Measurements from ENCODE around the gene LTA4H.

The LTA4H gene

GRCh38 chr12:96014943-96015599 lies 20.3 kb downstream of the LTA4H start:
- Histone ChIP-seq H3K36me3 (ENCODE audit: control insufficient read depth in 1 of 2, insufficient read depth in 2 of 2, low read depth in 1 of 2, low read length in 2 of 2) (peaks cover 18 to 83% of the 10 kb centered on the region in 2 experiments), H2BK5ac (ENCODE audit: low read depth, low read length, poor library complexity, severe bottlenecking) (no peak overlapping the region), H3K9ac (ENCODE audit: low read length) (no peak overlapping the region), H2BK120ac (ENCODE audit: low read depth, low read length) (no peak overlapping the region), H4K91ac (ENCODE audit: low read length) (no peak overlapping the region), H3K9me3 (ENCODE audit: control insufficient read depth, low read length) (no peaks in the 10 kb centered on the region), H4K8ac (ENCODE audit: low read length) (no peak overlapping the region), H2BK12ac (ENCODE audit: low read length in 2 of 2) (no peak overlapping the region), H2AFZ (ENCODE audit: low read depth, low read length) (no peak overlapping the region), H2BK15ac (ENCODE audit: low read depth, poor library complexity, severe bottlenecking) (no peak overlapping the region), H3K4me1 (ENCODE audit: control insufficient read depth, insufficient read depth, low read depth, low read length) (no peaks in the 10 kb centered on the region), H3K18ac (ENCODE audit: low read depth in 1 of 2, low read length in 2 of 2) (no peak overlapping the region), H3K79me1 (replicated peaks; ENCODE audit: low read length, poor library complexity, severe bottlenecking) (no peaks in the 10 kb centered on the region), H3K4ac (ENCODE audit: low read depth in 1 of 2, low read length in 2 of 2) (no peak overlapping the region), H3K27ac (ENCODE audit: low read length, poor library complexity, severe bottlenecking) (no peak overlapping the region), H3K4me2 (ENCODE audit: low read length, poor library complexity, severe bottlenecking) (no peak overlapping the region), H3K14ac (ENCODE audit: low read length in 2 of 2) (no peak overlapping the region), H3K23ac (ENCODE audit: low read length in 2 of 2) (no peak overlapping the region), H2AK5ac (ENCODE audit: low read length, severe bottlenecking) (no peak overlapping the region), H3K27me3 (ENCODE audit: control insufficient read depth in 1 of 2, insufficient read depth in 1 of 2, low read length in 2 of 2) (no peaks in the 10 kb centered on the region), H3K4me3 (ENCODE audit: insufficient read depth in 1 of 2, low read depth in 1 of 2, low read length in 2 of 2) (no peak overlapping the region)
- WGBS = 95% methylated on average over 2 of the region's 3 CpGs
- DNase-seq = no peak

GRCh38 chr12:96007729-96008128 lies 27.7 kb downstream of the LTA4H start:
- H2BK15ac ChIP-seq (ENCODE audit: low read depth, poor library complexity, severe bottlenecking) = no peak overlapping the region
- no peak overlapping the region for H2BK120ac ChIP-seq (ENCODE audit: low read depth, low read length)
- H3K18ac ChIP-seq (ENCODE audit: low read depth in 1 of 2, low read length in 2 of 2) = no peak overlapping the region
- H3K23ac ChIP-seq (ENCODE audit: low read length in 2 of 2) = no peak overlapping the region
- H3K9me3 ChIP-seq (ENCODE audit: control insufficient read depth, low read length) = no peaks in the 10 kb centered on the region
- no peaks in the 10 kb centered on the region for H3K79me1 ChIP-seq (replicated peaks; ENCODE audit: low read length, poor library complexity, severe bottlenecking)
- H4K91ac ChIP-seq (ENCODE audit: low read length) = no peak overlapping the region
- no peak overlapping the region for H3K4me2 ChIP-seq (ENCODE audit: low read length, poor library complexity, severe bottlenecking)
- H2BK12ac ChIP-seq (ENCODE audit: low read length in 2 of 2) = no peak overlapping the region
- H3K4ac ChIP-seq (ENCODE audit: low read depth in 1 of 2, low read length in 2 of 2) = no peak overlapping the region
- no peak overlapping the region for H3K14ac ChIP-seq (ENCODE audit: low read length in 2 of 2)
- H3K4me1 ChIP-seq (ENCODE audit: control insufficient read depth, insufficient read depth, low read depth, low read length) = no peaks in the 10 kb centered on the region
- no peak overlapping the region for H3K9ac ChIP-seq (ENCODE audit: low read length)
- H2BK5ac ChIP-seq (ENCODE audit: low read depth, low read length, poor library complexity, severe bottlenecking) = no peak overlapping the region
- no peak overlapping the region for H4K8ac ChIP-seq (ENCODE audit: low read length)
- no CpG with 5 or more reads among the region's 1 CpG for WGBS
- DNase-seq = no peak
- H3K4me3 ChIP-seq (ENCODE audit: insufficient read depth in 1 of 2, low read depth in 1 of 2, low read length in 2 of 2) = no peak overlapping the region
- H2AK5ac ChIP-seq (ENCODE audit: low read length, severe bottlenecking) = no peak overlapping the region
- H2AFZ ChIP-seq (ENCODE audit: low read depth, low read length) = no peak overlapping the region
- H3K27ac ChIP-seq (ENCODE audit: low read length, poor library complexity, severe bottlenecking) = no peak overlapping the region
- peaks cover 24 to 84% of the 10 kb centered on the region in 2 experiments for H3K36me3 ChIP-seq (ENCODE audit: control insufficient read depth in 1 of 2, insufficient read depth in 2 of 2, low read depth in 1 of 2, low read length in 2 of 2)
- no peaks in the 10 kb centered on the region for H3K27me3 ChIP-seq (ENCODE audit: control insufficient read depth in 1 of 2, insufficient read depth in 1 of 2, low read length in 2 of 2)

- no peak overlapping the region for H3K18ac ChIP-seq (ENCODE audit: low read depth in 1 of 2, low read length in 2 of 2)
- H4K8ac ChIP-seq (ENCODE audit: low read length) = no peak overlapping the region
- no peaks in the 10 kb centered on the region for H3K79me1 ChIP-seq (replicated peaks; ENCODE audit: low read length, poor library complexity, severe bottlenecking)
- no peaks in the 10 kb centered on the region for H3K9me3 ChIP-seq (ENCODE audit: control insufficient read depth, low read length)
- H4K91ac ChIP-seq (ENCODE audit: low read length) = no peak overlapping the region
- no peak overlapping the region for H2AFZ ChIP-seq (ENCODE audit: low read depth, low read length)
- H3K27ac ChIP-seq (ENCODE audit: low read length, poor library complexity, severe bottlenecking) = no peak overlapping the region
- no peak overlapping the region for H3K14ac ChIP-seq (ENCODE audit: low read length in 2 of 2)
- H3K9ac ChIP-seq (ENCODE audit: low read length) = no peak overlapping the region
- H3K4ac ChIP-seq (ENCODE audit: low read depth in 1 of 2, low read length in 2 of 2) = no peak overlapping the region
- no CpG with 5 or more reads among the region's 1 CpG for WGBS
- H3K36me3 ChIP-seq (ENCODE audit: control insufficient read depth in 1 of 2, insufficient read depth in 2 of 2, low read depth in 1 of 2, low read length in 2 of 2) = peaks cover 16 to 79% of the 10 kb centered on the region in 2 experiments
- no peak overlapping the region for H2AK5ac ChIP-seq (ENCODE audit: low read length, severe bottlenecking)
- H2BK12ac ChIP-seq (ENCODE audit: low read length in 2 of 2) = no peak overlapping the region
- H2BK120ac ChIP-seq (ENCODE audit: low read depth, low read length) = no peak overlapping the region
- H3K4me2 ChIP-seq (ENCODE audit: low read length, poor library complexity, severe bottlenecking) = no peak overlapping the region
- DNase-seq = no peak
- no peak overlapping the region for H3K23ac ChIP-seq (ENCODE audit: low read length in 2 of 2)
- no peak overlapping the region for H3K4me3 ChIP-seq (ENCODE audit: insufficient read depth in 1 of 2, low read depth in 1 of 2, low read length in 2 of 2)
- H2BK15ac ChIP-seq (ENCODE audit: low read depth, poor library complexity, severe bottlenecking) = no peak overlapping the region
- no peak overlapping the region for H2BK5ac ChIP-seq (ENCODE audit: low read depth, low read length, poor library complexity, severe bottlenecking)
- H3K4me1 ChIP-seq (ENCODE audit: control insufficient read depth, insufficient read depth, low read depth, low read length) = no peaks in the 10 kb centered on the region
- H3K27me3 ChIP-seq (ENCODE audit: control insufficient read depth in 1 of 2, insufficient read depth in 1 of 2, low read length in 2 of 2) = no peaks in the 10 kb centered on the region
Observed at GRCh38 chr12:96006727-96007126, 28.7 kb downstream of the LTA4H start.

GRCh38 chr12:96000858-96001257 lies 34.5 kb downstream of the LTA4H start:
- WGBS = 99% methylated on average over 5 of the region's 5 CpGs
- Histone ChIP-seq H3K9me3 (ENCODE audit: control insufficient read depth, low read length) (no peaks in the 10 kb centered on the region), H3K4me1 (ENCODE audit: control insufficient read depth, insufficient read depth, low read depth, low read length) (no peaks in the 10 kb centered on the region), H3K4me3 (ENCODE audit: insufficient read depth in 1 of 2, low read depth in 1 of 2, low read length in 2 of 2) (no peak overlapping the region), H2AK5ac (ENCODE audit: low read length, severe bottlenecking) (no peak overlapping the region), H3K4me2 (ENCODE audit: low read length, poor library complexity, severe bottlenecking) (no peak overlapping the region), H3K27me3 (ENCODE audit: control insufficient read depth in 1 of 2, insufficient read depth in 1 of 2, low read length in 2 of 2) (no peaks in the 10 kb centered on the region), H2BK5ac (ENCODE audit: low read depth, low read length, poor library complexity, severe bottlenecking) (no peak overlapping the region), H4K91ac (ENCODE audit: low read length) (no peak overlapping the region), H3K27ac (ENCODE audit: low read length, poor library complexity, severe bottlenecking) (no peak overlapping the region), H3K23ac (ENCODE audit: low read length in 2 of 2) (no peak overlapping the region), H3K79me1 (replicated peaks; ENCODE audit: low read length, poor library complexity, severe bottlenecking) (no peaks in the 10 kb centered on the region), H3K36me3 (ENCODE audit: control insufficient read depth in 1 of 2, insufficient read depth in 2 of 2, low read depth in 1 of 2, low read length in 2 of 2) (peaks cover 30 to 39% of the 10 kb centered on the region in 2 experiments), H3K9ac (ENCODE audit: low read length) (no peak overlapping the region), H3K14ac (ENCODE audit: low read length in 2 of 2) (no peak overlapping the region), H2BK120ac (ENCODE audit: low read depth, low read length) (no peak overlapping the region), H2BK15ac (ENCODE audit: low read depth, poor library complexity, severe bottlenecking) (no peak overlapping the region), H3K4ac (ENCODE audit: low read depth in 1 of 2, low read length in 2 of 2) (no peak overlapping the region), H2AFZ (ENCODE audit: low read depth, low read length) (no peak overlapping the region), H3K18ac (ENCODE audit: low read depth in 1 of 2, low read length in 2 of 2) (no peak overlapping the region), H4K8ac (ENCODE audit: low read length) (no peak overlapping the region), H2BK12ac (ENCODE audit: low read length in 2 of 2) (no peak overlapping the region)
- DNase-seq = no peak

Data from mesenchymal stem cell (in vitro differentiated cells and primary cell).